Fibroblast of pulmonary artery (primary cell): ENCODE measurements around the gene MRE11.

Source experiments
- DNase-seq: peaks from one replicate; pipeline ENCODE4 v3.0.0-alpha.2; 2010; ENCODE audit warnings: low read depth
- H3K4me3 ChIP-seq: replicated peaks from 2 replicates; pipeline ENCODE4 v1.5.1; 2011; ENCODE audit warnings: low read depth, mild to moderate bottlenecking, control low read depth, low read length, moderate library complexity
- CTCF ChIP-seq: IDR thresholded peaks from 2 replicates; pipeline ENCODE4 v1.5.1; 2011; ENCODE audit warnings: mild to moderate bottlenecking, control low read depth, low read length, inconsistent platforms; ENCODE audit errors: missing control alignments

The MRE11 gene

GRCh38 chr11:94477624-94478023 lies 16.0 kb downstream of the MRE11 start:
- DNase-seq: no peak
- H3K4me3 ChIP-seq: no peak overlapping the region
- TF ChIP-seq CTCF: no peak

GRCh38 chr11:94472916-94473799 lies 20.5 kb downstream of the MRE11 start:
- no peak overlapping the region for H3K4me3 ChIP-seq
- DNase-seq: peak; percentile 11
- TF ChIP-seq CTCF: no peak

DNA sequence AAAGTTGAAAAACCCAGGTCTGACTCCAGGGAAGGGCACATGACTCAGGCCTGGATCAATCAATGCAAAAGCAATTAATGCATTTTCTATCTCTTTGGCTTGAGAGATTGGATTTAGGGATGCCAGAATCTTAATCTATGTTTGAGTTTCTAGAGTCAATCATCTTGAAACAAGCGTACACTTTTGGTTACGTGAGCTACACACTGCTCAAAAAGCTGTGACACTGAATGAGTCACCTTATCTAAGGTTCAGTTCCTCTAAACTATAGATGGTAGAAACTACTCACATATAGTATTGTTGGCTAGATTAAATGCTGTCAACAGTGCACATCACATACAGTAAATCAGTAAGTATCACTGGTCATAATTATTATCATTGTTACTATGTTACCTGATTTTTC lies 24.2 kb downstream of the MRE11 start:
- DNase-seq: no peak

GRCh38 chr11:94459576-94459975 lies 34.1 kb downstream of the MRE11 start:
- DNase-seq: no peak
- H3K4me3 ChIP-seq: no peak overlapping the region
- no peak for TF ChIP-seq CTCF

More for the DNA sequence above, 24.2 kb downstream of the MRE11 start:
- TF ChIP-seq CTCF: no peak
- H3K4me3 ChIP-seq: no peak overlapping the region

- DNase-seq: no peak
- no peak overlapping the region for H3K4me3 ChIP-seq
- TF ChIP-seq CTCF: no peak
Measured at GRCh38 chr11:94457118-94458029, 36.3 kb downstream of the MRE11 start.

DNA sequence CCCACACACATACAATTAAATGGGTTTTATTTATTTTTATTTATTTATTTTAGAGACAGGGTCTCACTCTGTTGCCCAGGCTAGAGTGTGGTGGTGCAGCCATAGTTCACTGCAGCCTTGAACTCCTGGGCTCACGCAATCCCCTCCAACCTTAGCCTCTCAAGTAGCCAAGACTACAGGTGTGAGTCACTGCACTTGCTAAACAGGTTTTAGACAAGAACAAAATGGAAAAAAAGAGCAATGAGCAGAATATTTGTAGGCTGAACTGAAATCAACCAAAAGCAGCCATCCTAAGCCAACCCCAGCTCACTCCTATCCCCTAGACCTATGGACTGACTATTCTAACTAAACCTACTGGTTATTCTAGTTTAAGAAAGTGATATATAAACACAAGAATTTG lies 37.8 kb downstream of the MRE11 start:
- no peak for DNase-seq
- H3K4me3 ChIP-seq: no peak overlapping the region
- TF ChIP-seq CTCF: no peak
